ENCODE measurements around the gene SPTBN1. TPM values are rescaled to one million over a fixed set of nuclear protein-coding genes. Genes with fewer than 3 reads are reported as not detected.
A peak's percentile ranks its signal among the peaks of the same experiment; 100 is the strongest.

Gene SPTBN1
- total and polyA plus RNA-seq, 4 experiments from 2014 or later = 2.9 to 121 (median 87.3) TPM

DNA sequence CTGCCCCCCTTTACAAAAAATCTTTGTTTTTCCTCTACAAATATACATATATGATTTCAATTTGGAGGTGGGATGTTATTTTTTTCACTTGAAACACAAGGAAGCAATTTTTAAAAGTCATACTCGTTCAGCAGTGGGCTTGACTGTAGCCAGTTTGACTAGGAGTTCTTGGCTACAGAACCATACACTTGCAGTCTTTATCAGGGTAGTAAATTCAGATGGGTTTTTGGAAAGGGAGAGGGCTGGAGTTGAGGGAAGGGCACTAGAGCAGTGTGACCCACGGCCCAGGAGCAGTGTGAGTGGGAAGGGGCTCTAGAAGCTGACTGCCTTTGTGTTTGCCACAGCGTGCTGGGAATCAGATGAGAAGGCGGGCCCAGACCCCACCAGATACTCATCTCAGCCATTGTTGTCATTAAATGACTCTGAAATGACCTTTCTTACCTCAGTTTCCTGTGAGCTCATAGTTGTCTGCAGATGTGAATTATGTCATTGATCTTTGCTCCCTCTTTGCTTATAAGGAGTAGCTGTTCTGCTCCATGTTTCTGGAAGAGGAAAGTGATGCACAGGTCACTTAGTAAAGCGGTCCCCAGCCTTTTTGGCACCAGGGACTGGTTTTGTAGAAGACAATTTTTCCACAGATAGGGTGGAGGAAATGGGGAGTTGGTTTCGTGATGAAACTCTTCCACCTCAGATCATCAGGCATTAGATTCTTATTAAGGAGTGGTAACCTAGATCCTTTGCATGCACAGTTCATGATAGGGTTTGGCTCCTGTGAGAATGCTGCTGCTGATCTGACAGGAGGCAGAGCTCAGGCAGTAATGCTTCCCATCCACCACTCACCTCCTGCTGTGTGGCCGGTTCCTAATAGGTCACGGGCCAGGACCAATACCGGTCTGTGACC lies 116.8 kb downstream of the SPTBN1 start:
- H3K4me1 ChIP-seq (ENCODE audit: insufficient read depth, low read length) = peaks cover 100% of the 10 kb centered on the region
- Mint-ChIP-seq H3K9me3 (no peaks in the 10 kb centered on the region), H3K36me3 (peaks cover 3 to 12% of the 10 kb centered on the region in 2 donors), H3K4me1 (peaks cover 74 to 100% (median 89%) of the 10 kb centered on the region in 4 donors), H3K27me3 (no peaks in the 10 kb centered on the region), H3K27ac (peak overlapping the region; percentile 93 to 99 (median 99)), H3K4me3 (peak overlapping the region; percentile 83 to 95 (median 90))
- H3K27me3 ChIP-seq (ENCODE audit: insufficient read depth, low read length) = no peaks in the 10 kb centered on the region
- H3K9me3 ChIP-seq (ENCODE audit: control insufficient read depth in 1 of 2, low read length in 2 of 2) = no peaks in the 10 kb centered on the region
- H3K36me3 ChIP-seq (ENCODE audit: insufficient read depth, low read length) = no peaks in the 10 kb centered on the region
- CTCF ChIA-PET (ENCODE audit: partially characterized antibody) = interaction anchor here (1.0 to 14.6 kb wide), 5 partner anchors 9 to 52 kb away, joined by 3 to 199 read pairs (median 5); no protein-coding TSS in a partner anchor
- POLR2A ChIA-PET (ENCODE audit: partially characterized antibody) = interaction anchor here (0.8 to 17.5 kb wide), 12 partner anchors 9 to 946 kb away, joined by 3 to 665 read pairs (median 6); no protein-coding TSS in a partner anchor
- peak overlapping the region; percentile 50 to 53 for H3K4me3 ChIP-seq (ENCODE audit: low read length in 2 of 2)
- intact Hi-C loops (cut with micrococcal nuclease) = loop anchor here (5.0 kb wide), 2 partner anchors 79 to 149 kb away; partner anchors contain the start of gene EML6
- DNase-seq = peak; percentile 54 to 78 (median 71)
- H3K27ac ChIP-seq (ENCODE audit: low read depth, low read length) = peak overlapping the region; percentile 94

DNA sequence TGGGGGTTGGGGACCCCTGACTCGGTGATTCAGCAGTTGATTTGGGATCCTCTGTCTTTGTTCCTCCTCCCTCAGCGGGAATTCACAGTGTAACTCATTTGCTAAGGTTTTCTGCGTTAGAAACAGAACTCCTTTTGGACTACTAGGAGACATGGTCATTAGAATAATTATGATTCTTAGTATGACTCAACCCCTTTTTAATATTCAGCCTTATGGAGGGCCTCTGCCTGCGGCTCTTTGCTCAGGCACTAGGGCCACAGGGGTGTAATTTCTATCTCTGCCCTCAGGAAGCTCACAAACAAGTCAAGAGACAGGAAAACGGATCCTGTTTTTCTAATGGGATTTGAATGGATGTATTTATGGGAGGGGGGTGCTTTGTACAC lies 117.4 kb downstream of the SPTBN1 start:
- Histone ChIP-seq H3K9me3 (ENCODE audit: control insufficient read depth in 1 of 2, low read length in 2 of 2) (no peaks in the 10 kb centered on the region), H3K4me1 (ENCODE audit: insufficient read depth, low read length) (peaks cover 100% of the 10 kb centered on the region), H3K27ac (ENCODE audit: low read depth, low read length) (peak overlapping the region; percentile 94), H3K4me3 (ENCODE audit: low read length in 2 of 2) (peak overlapping the region; percentile 50 to 53), H3K27me3 (ENCODE audit: insufficient read depth, low read length) (no peaks in the 10 kb centered on the region), H3K36me3 (ENCODE audit: insufficient read depth, low read length) (no peaks in the 10 kb centered on the region)
- H3K4me1 Mint-ChIP-seq = peaks cover 81 to 100% (median 91%) of the 10 kb centered on the region in 4 donors
- H3K27ac Mint-ChIP-seq = peak overlapping the region; percentile 93 to 99 (median 99)
- no peak for DNase-seq
- no peaks in the 10 kb centered on the region for H3K27me3 Mint-ChIP-seq
- peak overlapping the region; percentile 83 to 95 (median 90) for H3K4me3 Mint-ChIP-seq
- intact Hi-C loops (cut with micrococcal nuclease) = loop anchor here (5.0 kb wide), 2 partner anchors 79 to 149 kb away; partner anchors contain the start of gene EML6
- CTCF ChIA-PET (ENCODE audit: partially characterized antibody) = interaction anchor here (1.0 to 14.6 kb wide), 4 partner anchors 12 to 51 kb away, joined by 3 to 199 read pairs (median 4); no protein-coding TSS in a partner anchor
- peaks cover 3 to 16% of the 10 kb centered on the region in 2 donors for H3K36me3 Mint-ChIP-seq
- no peaks in the 10 kb centered on the region for H3K9me3 Mint-ChIP-seq
- POLR2A ChIA-PET (ENCODE audit: partially characterized antibody) = interaction anchor here (0.8 to 17.5 kb wide), 13 partner anchors 8 to 945 kb away, joined by 3 to 665 read pairs (median 5); no protein-coding TSS in a partner anchor

DNA sequence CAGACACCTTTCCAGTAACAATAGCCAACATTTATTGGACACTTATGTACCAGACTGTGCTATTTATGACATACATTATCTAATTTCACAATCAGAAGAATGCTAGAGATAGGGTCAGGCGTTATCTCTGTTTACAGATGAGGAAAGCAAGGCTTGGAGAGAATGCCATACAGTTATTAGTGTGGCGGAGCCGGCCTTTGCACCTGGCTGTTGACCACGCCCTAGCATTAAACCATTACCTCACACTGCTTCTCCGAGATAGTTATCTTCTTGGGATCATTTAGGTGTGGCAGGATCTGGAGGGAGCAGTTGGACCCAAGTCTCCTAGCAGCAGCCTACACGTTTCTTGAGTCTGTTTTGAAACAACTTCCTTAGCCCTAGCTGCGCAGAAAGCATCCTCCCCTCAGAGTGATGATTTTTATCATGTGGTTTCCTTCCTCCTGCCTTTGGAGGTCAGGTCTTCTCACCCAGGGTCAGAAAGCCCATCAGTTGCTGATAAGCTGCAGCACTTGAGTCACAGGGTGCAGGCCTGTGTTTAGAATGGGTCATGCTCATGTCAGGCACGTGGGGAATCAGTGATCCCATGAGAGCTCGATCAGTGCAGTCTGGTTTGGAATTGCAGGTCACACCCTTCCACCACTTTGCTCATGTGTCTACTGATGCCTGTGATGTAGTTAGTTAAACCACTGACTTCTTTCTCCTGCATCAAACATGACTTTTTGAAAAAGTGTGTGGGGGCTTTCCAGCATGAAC lies 118.2 kb downstream of the SPTBN1 start:
- H3K27me3 ChIP-seq (ENCODE audit: insufficient read depth, low read length) = no peaks in the 10 kb centered on the region
- DNase-seq = peak; percentile 83 to 98 (median 86)
- no peaks in the 10 kb centered on the region for H3K36me3 ChIP-seq (ENCODE audit: insufficient read depth, low read length)
- ChIA-PET POLR2A (ENCODE audit: partially characterized antibody) (interaction anchor here (0.5 to 17.5 kb wide), 14 partner anchors 7 to 560 kb away, joined by 3 to 665 read pairs (median 5); partner anchors contain the start of gene ACYP2), CTCF (ENCODE audit: partially characterized antibody) (interaction anchor here (0.5 to 14.6 kb wide), 5 partner anchors 12 to 568 kb away, joined by 3 to 199 read pairs (median 5); no protein-coding TSS in a partner anchor)
- H3K4me1 Mint-ChIP-seq = peaks cover 80 to 100% (median 92%) of the 10 kb centered on the region in 4 donors
- H3K27me3 Mint-ChIP-seq = no peaks in the 10 kb centered on the region
- peaks cover 3 to 16% of the 10 kb centered on the region in 2 donors for H3K36me3 Mint-ChIP-seq
- H3K4me1 ChIP-seq (ENCODE audit: insufficient read depth, low read length) = peaks cover 100% of the 10 kb centered on the region
- intact Hi-C loops (cut with micrococcal nuclease) = loop anchor here (1.0 to 5.0 kb wide), 11 partner anchors 11 to 1043 kb away; partner anchors contain the start of genes EML6 and PPP4R3B
- peak overlapping the region; percentile 83 to 95 (median 90) for H3K4me3 Mint-ChIP-seq
- peak overlapping the region; percentile 93 to 99 (median 99) for H3K27ac Mint-ChIP-seq
- H3K9me3 Mint-ChIP-seq = no peaks in the 10 kb centered on the region
- H3K4me3 ChIP-seq (ENCODE audit: low read length in 2 of 2) = peak overlapping the region; percentile 50 to 53
- peak overlapping the region; percentile 94 for H3K27ac ChIP-seq (ENCODE audit: low read depth, low read length)
- H3K9me3 ChIP-seq (ENCODE audit: control insufficient read depth in 1 of 2, low read length in 2 of 2) = no peaks in the 10 kb centered on the region

DNA sequence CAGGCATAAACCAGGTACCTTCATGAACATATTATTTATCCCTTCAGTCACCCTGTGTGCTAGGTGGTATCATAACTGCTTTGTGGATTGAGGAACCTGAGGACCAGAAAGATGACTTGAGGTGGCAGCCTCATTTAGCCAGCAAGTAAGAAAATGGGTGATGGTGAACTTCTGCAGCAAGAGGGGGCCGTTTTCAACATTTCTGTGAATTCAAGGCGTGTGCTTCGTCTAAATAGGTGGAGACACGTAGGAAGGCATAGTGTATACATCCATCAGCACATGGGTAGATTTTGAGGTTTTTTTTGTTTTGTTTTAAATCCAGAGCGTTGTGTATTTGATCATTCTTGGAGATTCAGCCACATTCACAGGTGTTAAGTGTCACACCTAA lies 118.7 kb downstream of the SPTBN1 start:
- peaks cover 80 to 100% (median 93%) of the 10 kb centered on the region in 4 donors for H3K4me1 Mint-ChIP-seq
- H3K9me3 Mint-ChIP-seq = no peaks in the 10 kb centered on the region
- POLR2A ChIA-PET (ENCODE audit: partially characterized antibody) = interaction anchor here (0.8 to 17.5 kb wide), 14 partner anchors 7 to 559 kb away, joined by 3 to 665 read pairs (median 5); partner anchors contain the start of gene ACYP2
- intact Hi-C loops (cut with micrococcal nuclease) = loop anchor here (1.0 to 5.0 kb wide), 11 partner anchors 10 to 1042 kb away; partner anchors contain the start of genes EML6 and PPP4R3B
- Histone ChIP-seq H3K4me1 (ENCODE audit: insufficient read depth, low read length) (peaks cover 100% of the 10 kb centered on the region), H3K36me3 (ENCODE audit: insufficient read depth, low read length) (no peaks in the 10 kb centered on the region), H3K27ac (ENCODE audit: low read depth, low read length) (peak overlapping the region; percentile 94), H3K4me3 (ENCODE audit: low read length in 2 of 2) (no peak overlapping the region), H3K9me3 (ENCODE audit: control insufficient read depth in 1 of 2, low read length in 2 of 2) (no peaks in the 10 kb centered on the region), H3K27me3 (ENCODE audit: insufficient read depth, low read length) (no peaks in the 10 kb centered on the region)
- peak overlapping the region; percentile 93 to 99 (median 99) for H3K27ac Mint-ChIP-seq
- H3K4me3 Mint-ChIP-seq = peak overlapping the region; percentile 83 to 95 (median 90)
- H3K36me3 Mint-ChIP-seq = peaks cover 3 to 16% of the 10 kb centered on the region in 2 donors
- no peaks in the 10 kb centered on the region for H3K27me3 Mint-ChIP-seq
- DNase-seq = no peak
- CTCF ChIA-PET (ENCODE audit: partially characterized antibody) = interaction anchor here (0.5 to 14.6 kb wide), 7 partner anchors 11 to 568 kb away, joined by 3 to 199 read pairs (median 4); no protein-coding TSS in a partner anchor

DNA sequence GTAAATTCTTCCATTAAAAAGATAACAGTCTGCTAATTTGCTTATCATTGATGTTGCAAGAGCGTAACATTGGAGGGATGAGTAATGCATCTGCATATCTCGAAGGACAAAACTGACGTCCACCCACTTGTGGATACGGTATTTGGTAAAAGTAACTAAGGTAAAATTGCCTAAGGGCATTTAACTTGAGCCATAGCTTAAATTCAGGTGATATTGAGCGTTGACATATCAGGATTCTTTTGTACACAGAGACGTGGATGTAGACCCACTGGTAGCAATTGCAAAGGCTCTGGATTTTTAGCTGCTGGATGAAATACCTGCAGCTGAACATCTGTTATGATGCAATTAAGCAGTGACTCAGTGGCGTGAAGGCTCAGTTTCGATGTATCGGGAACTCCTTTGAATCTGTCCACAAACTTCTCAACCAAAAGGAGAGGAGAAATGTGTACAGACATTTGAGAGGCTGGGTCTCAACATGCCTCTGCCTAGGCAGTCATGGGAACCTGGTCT lies 119.3 kb downstream of the SPTBN1 start:
- CTCF ChIA-PET (ENCODE audit: partially characterized antibody) = interaction anchor here (0.6 to 14.6 kb wide), 7 partner anchors 11 to 49 kb away, joined by 3 to 199 read pairs (median 4); no protein-coding TSS in a partner anchor
- peak overlapping the region; percentile 24 to 95 (median 85) for H3K4me3 Mint-ChIP-seq
- intact Hi-C loops (cut with micrococcal nuclease) = loop anchor here (2.0 kb wide), 5 partner anchors 21 to 1041 kb away; partner anchors contain the start of gene PPP4R3B
- H3K36me3 ChIP-seq (ENCODE audit: insufficient read depth, low read length) = no peaks in the 10 kb centered on the region
- peak overlapping the region; percentile 94 for H3K27ac ChIP-seq (ENCODE audit: low read depth, low read length)
- H3K4me3 ChIP-seq (ENCODE audit: low read length in 2 of 2) = no peak overlapping the region
- peaks cover 3 to 18% of the 10 kb centered on the region in 2 donors for H3K36me3 Mint-ChIP-seq
- H3K27me3 Mint-ChIP-seq = no peaks in the 10 kb centered on the region
- no peaks in the 10 kb centered on the region for H3K9me3 ChIP-seq (ENCODE audit: control insufficient read depth in 1 of 2, low read length in 2 of 2)
- no peaks in the 10 kb centered on the region for H3K9me3 Mint-ChIP-seq
- peaks cover 80 to 100% (median 93%) of the 10 kb centered on the region in 4 donors for H3K4me1 Mint-ChIP-seq
- peaks cover 100% of the 10 kb centered on the region for H3K4me1 ChIP-seq (ENCODE audit: insufficient read depth, low read length)
- no peak for DNase-seq
- H3K27me3 ChIP-seq (ENCODE audit: insufficient read depth, low read length) = no peaks in the 10 kb centered on the region
- peak overlapping the region; percentile 93 to 99 (median 99) for H3K27ac Mint-ChIP-seq
- POLR2A ChIA-PET (ENCODE audit: partially characterized antibody) = interaction anchor here (1.1 to 17.5 kb wide), 9 partner anchors 10 to 129 kb away, joined by 3 to 665 read pairs (median 7); no protein-coding TSS in a partner anchor

DNA sequence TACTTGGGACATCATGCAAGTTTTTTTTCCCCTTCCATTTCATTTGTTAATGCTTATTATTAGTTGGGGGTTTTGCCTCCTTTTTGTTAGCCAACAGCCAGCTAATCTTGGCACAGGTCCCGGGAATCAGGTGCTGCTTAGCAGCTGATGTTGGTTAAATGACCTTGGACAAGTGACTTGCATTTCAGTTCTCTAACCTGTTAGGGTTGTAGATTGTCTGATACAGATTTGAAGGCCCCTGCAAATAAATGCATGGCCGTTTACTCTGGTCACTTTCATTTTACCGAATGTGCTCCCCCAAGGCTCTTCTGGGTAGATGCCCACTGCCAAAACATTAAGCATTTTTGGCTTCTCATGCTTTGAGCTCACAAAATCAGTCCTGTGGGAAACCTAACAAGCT lies 120.9 kb downstream of the SPTBN1 start:
- no peak overlapping the region for H3K4me3 ChIP-seq (ENCODE audit: low read length in 2 of 2)
- CTCF ChIA-PET (ENCODE audit: partially characterized antibody) = interaction anchor here (0.7 to 14.6 kb wide), 4 partner anchors 9 to 87 kb away, joined by 3 to 199 read pairs (median 13); no protein-coding TSS in a partner anchor
- H3K27ac ChIP-seq (ENCODE audit: low read depth, low read length) = peak overlapping the region; percentile 94
- peaks cover 3 to 18% of the 10 kb centered on the region in 2 donors for H3K36me3 Mint-ChIP-seq
- intact Hi-C loops (cut with micrococcal nuclease) = no loop called here
- H3K27ac Mint-ChIP-seq = peak overlapping the region; percentile 92 to 99 (median 98)
- POLR2A ChIA-PET (ENCODE audit: partially characterized antibody) = interaction anchor here (12.4 to 17.5 kb wide), 2 partner anchors 14 to 16 kb away, joined by 136 to 665 read pairs; no protein-coding TSS in a partner anchor
- no peaks in the 10 kb centered on the region for H3K9me3 ChIP-seq (ENCODE audit: control insufficient read depth in 1 of 2, low read length in 2 of 2)
- no peak for DNase-seq
- H3K27me3 ChIP-seq (ENCODE audit: insufficient read depth, low read length) = no peaks in the 10 kb centered on the region
- H3K9me3 Mint-ChIP-seq = no peaks in the 10 kb centered on the region
- H3K36me3 ChIP-seq (ENCODE audit: insufficient read depth, low read length) = no peaks in the 10 kb centered on the region
- H3K4me1 Mint-ChIP-seq = peaks cover 77 to 100% (median 89%) of the 10 kb centered on the region in 4 donors
- H3K4me3 Mint-ChIP-seq = peak overlapping the region in 7 of 8 donors; percentile 23 to 83 (median 69)
- peaks cover 100% of the 10 kb centered on the region for H3K4me1 ChIP-seq (ENCODE audit: insufficient read depth, low read length)
- H3K27me3 Mint-ChIP-seq = no peaks in the 10 kb centered on the region
